OCI-LY7 (cell line): ENCODE measurements around the gene UEVLD.

ENCODE experiments used
- EZH2phosphoT487 ChIP-seq: fragments of 200-600 bp; sonication (generic); IDR thresholded peaks from 2 replicates; pipeline ENCODE4 v1.6.1; 2018; ENCODE audit warnings: low read depth, borderline replicate concordance, mild to moderate bottlenecking, mixed run types, antibody characterized with exemption, low read length, moderate library complexity, mixed read lengths
- TF ChIP-seq, protein P1 (sequence below): fragments of 200-600 bp; sonication (generic); conservative IDR thresholded peaks from 2 replicates; pipeline ENCODE4 v1.5.1; 2014; ENCODE audit warnings: mild to moderate bottlenecking, antibody characterized with exemption, low read length, moderate library complexity, mixed read lengths

DNA sequence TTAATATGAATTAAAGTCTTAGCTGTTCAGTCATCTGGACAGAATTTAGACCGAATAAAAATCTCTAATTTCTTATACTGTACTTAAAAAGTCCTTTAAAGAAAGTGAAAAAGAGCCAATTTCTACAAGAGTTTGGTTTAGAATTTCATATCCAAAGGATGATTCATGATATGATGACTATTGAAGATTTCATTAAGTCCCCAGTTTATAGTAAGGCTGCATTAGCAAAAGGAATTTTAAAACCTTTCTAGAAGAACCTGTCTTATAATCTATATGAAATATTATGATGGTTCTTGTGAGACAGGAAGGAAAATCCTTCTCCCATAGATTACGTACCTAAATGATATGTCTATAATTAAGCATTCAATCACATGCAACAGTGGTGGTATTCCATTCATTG, 96.6 kb downstream of the UEVLD start:
- TF ChIP-seq, protein P1, sequence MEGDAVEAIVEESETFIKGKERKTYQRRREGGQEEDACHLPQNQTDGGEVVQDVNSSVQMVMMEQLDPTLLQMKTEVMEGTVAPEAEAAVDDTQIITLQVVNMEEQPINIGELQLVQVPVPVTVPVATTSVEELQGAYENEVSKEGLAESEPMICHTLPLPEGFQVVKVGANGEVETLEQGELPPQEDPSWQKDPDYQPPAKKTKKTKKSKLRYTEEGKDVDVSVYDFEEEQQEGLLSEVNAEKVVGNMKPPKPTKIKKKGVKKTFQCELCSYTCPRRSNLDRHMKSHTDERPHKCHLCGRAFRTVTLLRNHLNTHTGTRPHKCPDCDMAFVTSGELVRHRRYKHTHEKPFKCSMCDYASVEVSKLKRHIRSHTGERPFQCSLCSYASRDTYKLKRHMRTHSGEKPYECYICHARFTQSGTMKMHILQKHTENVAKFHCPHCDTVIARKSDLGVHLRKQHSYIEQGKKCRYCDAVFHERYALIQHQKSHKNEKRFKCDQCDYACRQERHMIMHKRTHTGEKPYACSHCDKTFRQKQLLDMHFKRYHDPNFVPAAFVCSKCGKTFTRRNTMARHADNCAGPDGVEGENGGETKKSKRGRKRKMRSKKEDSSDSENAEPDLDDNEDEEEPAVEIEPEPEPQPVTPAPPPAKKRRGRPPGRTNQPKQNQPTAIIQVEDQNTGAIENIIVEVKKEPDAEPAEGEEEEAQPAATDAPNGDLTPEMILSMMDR: no peak
- no peak for TF ChIP-seq EZH2phosphoT487
